ENCODE measurements around the gene RBBP5.

DNA sequence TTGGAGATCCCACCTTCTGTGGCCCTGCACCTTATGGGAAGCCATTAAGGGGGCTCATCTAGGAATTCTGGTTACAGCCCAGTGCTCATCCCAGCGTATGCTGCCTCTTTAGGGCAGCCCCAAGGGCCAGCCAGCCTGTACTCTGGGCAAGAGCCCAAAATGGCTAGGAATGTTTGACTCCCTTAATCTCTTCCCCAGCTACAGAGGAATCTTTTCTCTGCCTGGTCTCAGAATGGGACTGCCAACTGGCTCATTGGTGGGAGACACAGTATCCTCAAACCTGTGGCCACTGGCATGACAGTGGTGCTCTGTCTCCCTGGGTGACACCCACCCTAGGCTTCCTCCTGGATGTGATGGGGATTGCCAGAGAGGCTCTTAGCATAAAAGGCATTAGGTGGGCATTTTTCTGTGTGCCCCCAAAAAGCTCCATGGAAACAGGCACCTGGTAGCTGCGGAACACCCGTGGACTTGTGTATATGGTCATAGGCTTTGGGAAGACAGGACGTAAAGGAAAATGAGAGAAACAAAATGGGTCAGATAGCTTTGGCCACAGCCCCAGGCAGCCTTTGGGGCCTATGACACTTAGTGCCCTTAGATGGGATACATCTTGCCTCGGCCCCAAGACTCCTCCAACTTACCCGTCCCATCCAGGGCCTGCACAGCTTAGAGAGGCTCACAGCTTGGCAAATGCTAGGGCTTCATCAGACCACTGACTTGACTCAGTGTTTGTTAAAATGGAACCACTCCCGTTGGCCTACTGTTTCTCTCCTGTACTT is 44.4 kb downstream of the RBBP5 start:
- TF ChIP-seq, protein P1, sequence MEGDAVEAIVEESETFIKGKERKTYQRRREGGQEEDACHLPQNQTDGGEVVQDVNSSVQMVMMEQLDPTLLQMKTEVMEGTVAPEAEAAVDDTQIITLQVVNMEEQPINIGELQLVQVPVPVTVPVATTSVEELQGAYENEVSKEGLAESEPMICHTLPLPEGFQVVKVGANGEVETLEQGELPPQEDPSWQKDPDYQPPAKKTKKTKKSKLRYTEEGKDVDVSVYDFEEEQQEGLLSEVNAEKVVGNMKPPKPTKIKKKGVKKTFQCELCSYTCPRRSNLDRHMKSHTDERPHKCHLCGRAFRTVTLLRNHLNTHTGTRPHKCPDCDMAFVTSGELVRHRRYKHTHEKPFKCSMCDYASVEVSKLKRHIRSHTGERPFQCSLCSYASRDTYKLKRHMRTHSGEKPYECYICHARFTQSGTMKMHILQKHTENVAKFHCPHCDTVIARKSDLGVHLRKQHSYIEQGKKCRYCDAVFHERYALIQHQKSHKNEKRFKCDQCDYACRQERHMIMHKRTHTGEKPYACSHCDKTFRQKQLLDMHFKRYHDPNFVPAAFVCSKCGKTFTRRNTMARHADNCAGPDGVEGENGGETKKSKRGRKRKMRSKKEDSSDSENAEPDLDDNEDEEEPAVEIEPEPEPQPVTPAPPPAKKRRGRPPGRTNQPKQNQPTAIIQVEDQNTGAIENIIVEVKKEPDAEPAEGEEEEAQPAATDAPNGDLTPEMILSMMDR (IDR thresholded peaks at IDR 0.05) = no peak
- no peak for TF ChIP-seq POLR2A (IDR thresholded peaks at IDR 0.05)
